BE2C (cell line): Measurements from ENCODE around the gene UBAC1.
A peak's percentile ranks its signal among the peaks of the same experiment; 100 is the strongest.

ENCODE experiments used
- DNase-seq: peaks from one replicate; pipeline ENCODE4 v3.0.0-alpha.2; 2020
- H3K27me3 ChIP-seq: fragments of 250-450 bp; sonication (Bioruptor Pico); 2 replicates; pipeline ENCODE4 v1.5.1; 2020; ENCODE audit warnings: mild to moderate bottlenecking
- H3K36me3 ChIP-seq: fragments of 250-450 bp; sonication (Bioruptor Pico); 2 replicates; pipeline ENCODE4 v1.5.1; 2020; ENCODE audit warnings: mild to moderate bottlenecking
- H3K4me1 ChIP-seq: fragments of 250-450 bp; sonication (Bioruptor Pico); 2 replicates; pipeline ENCODE4 v1.5.1; 2020
- H3K4me3 ChIP-seq: 2 replicates; pipeline ENCODE4 v1.5.1; 2011; ENCODE audit warnings: low read depth, low read length
- H3K9me3 ChIP-seq: fragments of 250-450 bp; sonication (Bioruptor Pico); 2 replicates; pipeline ENCODE4 v1.5.1; 2020
- CTCF ChIP-seq: IDR thresholded peaks from 2 replicates; pipeline ENCODE4 v1.5.1; 2012; ENCODE audit warnings: mild to moderate bottlenecking, low read depth, low read length

Gene UBAC1

GRCh38 chr9:135886147-135886981, 74.8 kb downstream of the UBAC1 start:
- Histone ChIP-seq H3K36me3 (peaks cover 3% of the 10 kb centered on the region; the same call in 1 of the 2 replicates), H3K27me3 (no peaks in the 10 kb centered on the region), H3K4me1 (peaks cover 51% of the 10 kb centered on the region), H3K4me3 (no peak overlapping the region), H3K9me3 (no peaks in the 10 kb centered on the region)
- DNase-seq: no peak
- no peak for TF ChIP-seq CTCF

GRCh38 chr9:135885100-135885853, 75.9 kb downstream of the UBAC1 start:
- no peak for TF ChIP-seq CTCF
- peaks cover 3% of the 10 kb centered on the region; the same call in 1 of the 2 replicates for H3K36me3 ChIP-seq
- peak; percentile 72 for DNase-seq
- no peak overlapping the region for H3K4me3 ChIP-seq
- H3K9me3 ChIP-seq: no peaks in the 10 kb centered on the region
- no peaks in the 10 kb centered on the region for H3K27me3 ChIP-seq
- peaks cover 45% of the 10 kb centered on the region for H3K4me1 ChIP-seq

GRCh38 chr9:135884328-135885035, 76.7 kb downstream of the UBAC1 start:
- Histone ChIP-seq H3K9me3 (no peaks in the 10 kb centered on the region), H3K4me3 (no peak overlapping the region), H3K36me3 (peaks cover 3% of the 10 kb centered on the region; the same call in 1 of the 2 replicates), H3K27me3 (no peaks in the 10 kb centered on the region), H3K4me1 (peaks cover 44% of the 10 kb centered on the region)
- no peak for TF ChIP-seq CTCF
- no peak for DNase-seq

- Histone ChIP-seq H3K9me3 (no peaks in the 10 kb centered on the region), H3K36me3 (peaks cover 3% of the 10 kb centered on the region; the same call in 1 of the 2 replicates), H3K27me3 (no peaks in the 10 kb centered on the region), H3K4me3 (no peak overlapping the region), H3K4me1 (peaks cover 45% of the 10 kb centered on the region)
- no peak for TF ChIP-seq CTCF
- DNase-seq: peak; percentile 46
Observed at GRCh38 chr9:135883410-135884089, 77.6 kb downstream of the UBAC1 start.
